Vagina (tissue), 2 donors: ENCODE measurements around the gene FH.

Experiments
- POLR2AphosphoS5 ChIP-seq, 2 donors: sonication (generic); formaldehyde crosslinking; IDR thresholded peaks; one replicate each; pipeline ENCODE4 v1.9.0; 2017; ENCODE audit warnings: antibody characterized with exemption in 2 of 2, mild to moderate bottlenecking in 2 of 2, low read depth in 1 of 2; ENCODE audit not compliant: insufficient read depth in 1 of 2
- TF ChIP-seq, protein P1 (sequence below), 3 experiments: fragments of 450-650 bp in 2 of 3; fragments of 200-600 bp in 1 of 3; sonication (generic) in 1 of 3; IDR thresholded peaks; one replicate each; pipeline ENCODE4 v1.5.1; 2017 to 2019; ENCODE audit warnings: antibody characterized with exemption in 3 of 3, mild to moderate bottlenecking in 2 of 3, moderate library complexity in 2 of 3

DNA sequence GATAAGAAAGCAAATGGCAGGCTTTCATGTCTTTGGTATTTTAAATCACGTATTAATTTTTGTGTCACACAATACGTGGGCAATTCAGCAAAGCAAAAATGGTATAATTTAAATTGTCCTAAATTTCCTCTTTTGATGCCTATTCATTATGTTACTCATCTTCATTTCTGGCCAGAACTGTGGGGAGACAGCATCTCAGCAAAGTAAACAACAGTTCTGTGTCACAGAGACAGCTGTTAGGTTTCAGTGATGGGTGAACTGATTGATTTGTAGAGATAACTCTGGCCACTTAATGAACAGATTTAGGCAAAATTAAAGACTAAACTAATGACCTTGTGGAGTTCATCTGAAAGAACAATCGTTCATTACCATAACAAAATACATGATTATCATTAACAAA, 49.2 kb downstream of the FH start:
- TF ChIP-seq, protein P1, sequence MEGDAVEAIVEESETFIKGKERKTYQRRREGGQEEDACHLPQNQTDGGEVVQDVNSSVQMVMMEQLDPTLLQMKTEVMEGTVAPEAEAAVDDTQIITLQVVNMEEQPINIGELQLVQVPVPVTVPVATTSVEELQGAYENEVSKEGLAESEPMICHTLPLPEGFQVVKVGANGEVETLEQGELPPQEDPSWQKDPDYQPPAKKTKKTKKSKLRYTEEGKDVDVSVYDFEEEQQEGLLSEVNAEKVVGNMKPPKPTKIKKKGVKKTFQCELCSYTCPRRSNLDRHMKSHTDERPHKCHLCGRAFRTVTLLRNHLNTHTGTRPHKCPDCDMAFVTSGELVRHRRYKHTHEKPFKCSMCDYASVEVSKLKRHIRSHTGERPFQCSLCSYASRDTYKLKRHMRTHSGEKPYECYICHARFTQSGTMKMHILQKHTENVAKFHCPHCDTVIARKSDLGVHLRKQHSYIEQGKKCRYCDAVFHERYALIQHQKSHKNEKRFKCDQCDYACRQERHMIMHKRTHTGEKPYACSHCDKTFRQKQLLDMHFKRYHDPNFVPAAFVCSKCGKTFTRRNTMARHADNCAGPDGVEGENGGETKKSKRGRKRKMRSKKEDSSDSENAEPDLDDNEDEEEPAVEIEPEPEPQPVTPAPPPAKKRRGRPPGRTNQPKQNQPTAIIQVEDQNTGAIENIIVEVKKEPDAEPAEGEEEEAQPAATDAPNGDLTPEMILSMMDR (IDR thresholded peaks at IDR 0.05) = no peak
- no peak for TF ChIP-seq POLR2AphosphoS5 (IDR thresholded peaks at IDR 0.05; ENCODE audit: insufficient read depth in 1 of 2, low read depth in 1 of 2)
